ENCODE results near the gene FAM124A.

FAM124A gene

DNA sequence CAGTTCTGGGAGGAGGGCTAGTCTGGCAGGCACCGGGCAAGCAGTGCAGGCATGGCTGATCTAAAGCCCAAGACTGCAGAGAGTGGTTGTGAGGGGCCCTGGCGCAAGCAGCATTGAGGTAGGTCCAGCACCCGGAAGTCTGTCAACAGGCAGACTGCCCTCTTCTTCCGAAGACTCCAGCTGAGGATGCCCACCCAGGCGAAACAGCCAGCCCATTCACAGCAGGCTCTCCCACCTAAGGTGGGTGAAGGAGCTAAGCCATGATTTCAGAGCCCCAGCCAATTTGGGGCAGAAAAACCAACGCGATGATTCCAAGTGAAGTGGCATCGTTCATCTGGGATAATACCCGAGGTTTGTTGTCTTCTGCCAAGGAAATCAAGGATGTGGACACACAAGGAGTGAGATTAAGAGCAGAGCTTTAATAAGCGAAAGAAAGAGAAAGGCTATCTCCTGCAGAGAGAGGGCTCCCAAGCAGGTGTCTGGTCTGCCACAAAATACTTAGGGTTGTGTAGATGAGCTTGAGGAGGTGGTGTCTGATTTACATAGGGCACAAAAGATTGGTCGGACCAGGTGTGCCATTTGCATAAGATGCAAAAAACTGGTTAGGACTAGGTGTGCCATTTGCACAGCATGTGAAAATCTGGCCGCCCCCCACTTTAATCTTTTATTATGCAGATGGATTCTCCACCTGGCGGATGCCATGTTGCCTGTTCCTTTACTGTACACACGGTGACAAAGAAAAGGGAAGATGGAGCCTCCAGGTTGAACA, 22.6 kb downstream of the FAM124A start:
- ATAC-seq (no peak), DNase-seq (ENCODE audit: low spot score in 2 of 2) (no peak)
- Mint-ChIP-seq H3K4me1 (no peaks in the 10 kb centered on the region), H3K27ac (no peak overlapping the region), H3K36me3 (no peaks in the 10 kb centered on the region), H3K4me3 (no peak overlapping the region), H3K9me3 (no peaks in the 10 kb centered on the region)

DNA sequence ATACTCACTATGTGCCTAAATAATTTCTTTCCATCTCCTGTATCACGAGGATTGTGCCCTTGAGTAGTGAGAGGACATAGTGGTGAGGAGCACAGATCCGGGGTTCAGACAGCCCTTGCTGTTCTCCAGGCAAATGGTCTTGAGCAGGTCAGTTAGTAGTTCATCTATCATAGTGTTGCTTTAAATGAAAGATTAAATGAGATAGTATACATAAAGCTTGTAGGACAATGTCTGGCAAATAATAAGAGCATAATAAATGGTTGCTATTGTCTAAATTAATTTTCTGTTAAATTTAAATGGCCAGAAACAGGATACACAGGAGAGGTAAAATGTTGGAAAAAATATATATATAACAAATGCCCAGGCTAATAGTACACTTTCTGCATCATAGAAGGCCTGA, 23.4 kb downstream of the FAM124A start:
- Mint-ChIP-seq H3K36me3 (no peaks in the 10 kb centered on the region), H3K9me3 (no peaks in the 10 kb centered on the region), H3K4me1 (no peaks in the 10 kb centered on the region), H3K27ac (no peak overlapping the region), H3K4me3 (no peak overlapping the region)
- no peak for DNase-seq (ENCODE audit: low spot score in 2 of 2)
- ATAC-seq, result no peak

DNA sequence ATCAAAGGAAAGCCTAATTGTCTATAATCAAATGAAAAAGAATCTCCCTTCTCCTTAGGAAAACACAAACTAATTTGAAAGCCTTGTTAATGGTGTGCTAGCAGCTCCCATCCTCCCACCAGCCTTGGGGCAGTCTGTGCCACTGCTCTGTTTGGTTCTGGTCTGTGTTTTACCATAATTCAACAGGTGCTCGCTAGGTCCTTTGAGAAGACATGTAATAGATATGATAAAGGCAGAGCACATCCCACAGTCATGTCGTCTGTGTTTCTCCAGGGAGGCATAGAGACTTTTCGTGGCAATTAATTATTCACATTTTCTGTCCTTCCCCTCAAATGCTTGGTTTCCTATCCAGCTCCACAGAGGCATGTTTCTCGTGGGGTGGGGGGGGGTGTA, 23.8 kb downstream of the FAM124A start:
- no peak for ATAC-seq
- DNase-seq (ENCODE audit: low spot score in 2 of 2), result no peak
- Mint-ChIP-seq H3K36me3 (no peaks in the 10 kb centered on the region), H3K4me1 (no peaks in the 10 kb centered on the region), H3K27ac (no peak overlapping the region), H3K9me3 (no peaks in the 10 kb centered on the region), H3K4me3 (no peak overlapping the region)

DNA sequence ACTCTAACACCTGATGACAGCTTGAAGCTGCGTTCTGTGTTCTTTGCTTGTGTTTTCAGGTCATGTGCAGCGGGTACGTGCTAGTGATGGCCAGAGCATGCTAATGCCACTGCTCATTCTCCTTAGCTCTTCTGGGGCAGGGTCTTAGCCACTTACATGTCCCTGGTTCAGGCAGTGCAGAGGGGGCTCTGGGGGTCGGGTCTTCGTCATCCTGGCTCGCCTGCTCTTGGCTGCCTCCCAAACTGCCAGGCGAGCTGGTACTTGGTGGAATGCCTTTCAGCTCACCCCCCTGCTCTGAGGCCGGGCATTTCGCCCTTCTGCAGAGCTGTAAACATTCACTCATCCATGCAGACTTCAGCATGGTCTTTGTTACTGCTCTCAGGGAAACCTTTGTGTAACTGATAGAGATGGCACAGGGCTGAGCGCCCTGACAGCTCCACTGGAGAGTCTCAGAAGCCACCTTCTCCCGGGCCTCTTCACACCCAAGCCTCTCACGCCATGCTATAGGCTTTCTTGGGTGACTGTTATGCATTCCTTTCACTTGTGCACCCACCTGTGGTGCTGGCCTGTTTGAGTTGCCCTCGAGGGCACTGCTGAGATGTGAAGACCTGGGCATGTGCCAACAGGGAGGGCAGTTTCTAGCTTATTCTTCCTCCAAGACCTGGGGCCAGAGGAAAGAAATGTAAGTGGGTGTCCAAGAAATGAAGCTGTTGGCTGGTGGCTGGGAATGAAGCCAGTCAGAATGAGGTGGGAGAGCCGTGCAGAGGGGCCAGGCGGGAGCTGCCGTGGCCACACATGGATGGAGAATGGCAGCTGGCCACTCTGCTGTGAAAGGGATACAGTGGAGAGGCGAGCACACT, 24.4 kb downstream of the FAM124A start:
- Mint-ChIP-seq H3K27ac (no peak overlapping the region), H3K36me3 (no peaks in the 10 kb centered on the region), H3K4me1 (no peaks in the 10 kb centered on the region), H3K4me3 (no peak overlapping the region), H3K9me3 (no peaks in the 10 kb centered on the region)
- ATAC-seq (no peak), DNase-seq (ENCODE audit: low spot score in 2 of 2) (no peak)

DNA sequence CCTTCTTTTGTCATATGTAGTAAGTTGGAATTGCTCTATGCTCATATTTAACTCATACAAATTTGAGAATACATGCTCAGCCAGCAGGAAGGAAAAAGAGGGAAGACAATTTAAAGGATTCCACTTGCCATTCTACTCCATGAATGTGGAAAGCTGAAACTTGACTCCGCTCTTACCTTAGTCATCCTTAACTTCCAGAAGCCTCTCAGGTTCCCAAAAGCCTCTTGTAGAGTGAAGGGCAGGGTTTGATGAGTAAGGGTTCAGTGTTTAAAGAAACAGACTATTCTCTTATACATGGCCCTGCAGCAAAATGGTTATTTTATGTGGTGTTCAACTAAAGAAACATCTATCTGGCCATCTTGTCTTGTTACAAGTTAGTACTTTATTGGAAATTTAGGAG, 27.1 kb downstream of the FAM124A start:
- H3K9me3 Mint-ChIP-seq, result no peaks in the 10 kb centered on the region
- DNase-seq (ENCODE audit: low spot score in 2 of 2) (no peak), ATAC-seq (no peak)
- no peak overlapping the region for H3K27ac Mint-ChIP-seq
- H3K36me3 Mint-ChIP-seq, result no peaks in the 10 kb centered on the region
- no peak overlapping the region for H3K4me3 Mint-ChIP-seq
- H3K4me1 Mint-ChIP-seq, result no peaks in the 10 kb centered on the region

DNA sequence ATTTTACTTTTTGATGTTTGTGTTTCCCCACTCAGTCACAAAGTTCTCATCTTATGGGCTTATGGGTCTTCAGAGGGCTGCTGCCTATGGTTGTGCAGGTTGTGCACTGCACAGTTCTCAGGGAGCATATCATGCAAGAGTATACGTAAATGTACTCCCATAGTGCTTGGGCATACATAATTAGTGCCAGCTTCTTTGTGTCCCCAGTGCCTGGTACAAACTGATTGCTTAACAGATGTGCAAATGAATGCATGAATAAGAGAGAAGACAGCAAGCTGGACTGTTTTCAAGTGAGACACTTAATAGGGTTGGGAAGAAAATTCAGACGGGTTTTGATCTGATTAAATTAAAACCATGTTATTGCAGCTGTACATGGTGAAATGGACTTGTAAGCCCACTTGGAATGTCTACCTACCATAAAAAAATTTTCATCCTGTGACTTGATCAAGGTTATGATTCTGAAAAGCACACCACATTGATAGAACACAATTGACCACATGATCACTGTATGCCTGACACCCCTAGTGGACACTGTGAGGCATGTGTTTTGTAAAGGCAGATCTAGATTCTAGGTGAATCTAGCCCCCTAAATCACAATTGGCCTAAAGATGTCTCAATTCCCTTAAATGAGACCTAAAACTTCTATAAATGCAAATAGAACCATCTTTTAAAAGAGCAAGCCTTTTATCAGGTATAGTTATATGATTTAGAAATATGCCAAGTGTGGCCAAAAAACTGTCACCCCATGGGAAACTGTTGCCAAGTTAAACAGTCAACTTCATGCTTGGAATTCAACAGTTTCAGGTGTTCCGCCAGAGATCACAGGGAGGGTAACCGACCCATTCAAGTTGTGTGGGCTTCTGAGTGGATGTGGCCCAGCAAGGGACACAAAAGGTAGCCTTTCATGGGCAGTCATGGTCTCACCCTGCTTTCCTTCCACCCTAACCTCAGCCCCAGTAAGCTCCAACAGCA, 27.9 kb downstream of the FAM124A start:
- Mint-ChIP-seq H3K4me3 (no peak overlapping the region), H3K36me3 (no peaks in the 10 kb centered on the region), H3K27ac (no peak overlapping the region), H3K9me3 (no peaks in the 10 kb centered on the region), H3K4me1 (no peaks in the 10 kb centered on the region)
- ATAC-seq, result no peak
- DNase-seq (ENCODE audit: low spot score in 2 of 2), result peak in 1 of 2 donors; percentile 20

DNA sequence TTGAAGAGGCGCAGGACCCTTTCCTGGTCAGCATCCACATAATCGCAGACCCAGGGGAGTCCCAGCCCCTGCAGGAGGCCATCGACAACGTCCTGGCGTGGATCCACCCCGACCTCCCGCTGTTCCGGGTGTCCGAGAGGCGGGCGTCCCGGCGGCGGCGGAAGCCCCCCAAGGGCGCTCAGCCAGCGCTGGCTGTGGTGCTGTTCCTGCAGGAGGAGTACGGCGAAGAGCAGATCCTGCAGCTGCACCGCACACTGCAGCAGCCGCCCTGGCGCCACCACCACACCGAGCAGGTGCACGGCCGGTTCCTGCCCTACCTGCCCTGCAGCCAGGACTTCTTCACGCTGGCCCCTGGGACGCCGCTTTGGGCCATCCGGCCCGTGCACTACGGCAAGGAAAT, 29.3 kb downstream of the FAM124A start:
- peak in 1 of 2 donors; percentile 13 for DNase-seq (ENCODE audit: low spot score in 2 of 2)

DNA sequence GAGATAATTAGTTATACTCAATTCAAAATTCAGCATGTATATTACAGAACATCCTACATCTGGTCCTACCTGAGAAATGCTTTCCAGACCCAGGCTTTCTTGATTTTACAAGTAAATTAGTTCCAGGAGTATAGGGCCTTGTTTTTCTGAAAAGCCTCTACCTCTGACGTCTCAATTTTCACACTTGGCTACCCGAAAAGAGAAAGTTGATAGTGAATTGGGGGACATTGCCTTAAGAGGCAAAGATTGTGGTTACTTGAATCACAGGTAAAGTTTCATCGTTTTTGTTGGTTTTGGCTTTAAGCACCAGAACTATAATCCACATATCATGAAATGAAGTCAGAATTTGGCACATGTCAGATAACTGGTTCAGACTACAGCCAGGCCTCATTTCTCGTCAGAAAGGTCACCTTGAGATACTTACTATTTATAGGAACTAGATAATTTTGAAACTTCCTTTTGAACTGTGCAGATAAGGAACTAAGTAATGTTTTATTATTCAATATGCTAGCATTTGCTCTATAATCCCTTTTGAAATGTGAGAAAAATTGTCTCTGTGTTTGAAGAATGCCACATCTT, 30.8 kb downstream of the FAM124A start:
- Mint-ChIP-seq H3K9me3 (no peaks in the 10 kb centered on the region), H3K36me3 (no peaks in the 10 kb centered on the region), H3K4me3 (no peak overlapping the region), H3K27ac (no peak overlapping the region), H3K4me1 (no peaks in the 10 kb centered on the region)
- DNase-seq (ENCODE audit: low spot score in 2 of 2), result no peak
- ATAC-seq, result no peak

More for the DNA sequence above, 29.3 kb downstream of the FAM124A start:
- H3K27ac Mint-ChIP-seq, result no peak overlapping the region
- H3K4me1 Mint-ChIP-seq, result no peaks in the 10 kb centered on the region
- no peak overlapping the region for H3K4me3 Mint-ChIP-seq
- no peak for ATAC-seq
- H3K36me3 Mint-ChIP-seq, result no peaks in the 10 kb centered on the region
- H3K9me3 Mint-ChIP-seq, result no peaks in the 10 kb centered on the region

DNA sequence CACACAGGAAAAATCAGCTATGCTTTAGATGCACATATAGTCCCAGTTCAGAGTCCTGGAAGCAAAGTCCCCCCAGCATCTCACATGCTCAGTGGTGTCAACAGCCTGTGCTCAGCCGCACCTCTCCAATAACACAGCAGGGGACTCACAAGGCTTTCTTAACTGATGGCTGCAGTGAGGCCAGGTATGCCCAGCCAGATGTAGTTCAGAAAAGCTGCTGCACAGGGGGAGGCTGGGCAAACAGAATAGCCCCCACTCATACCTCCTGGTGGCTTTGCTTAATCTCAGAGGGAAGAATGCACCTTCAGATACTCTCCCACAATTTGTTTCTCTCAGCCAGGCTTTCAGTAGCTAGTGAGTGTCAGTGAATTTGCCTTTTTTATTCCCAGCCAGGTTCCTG, 33.4 kb downstream of the FAM124A start:
- ATAC-seq, result no peak
- Mint-ChIP-seq H3K36me3 (no peaks in the 10 kb centered on the region), H3K4me1 (no peaks in the 10 kb centered on the region), H3K4me3 (no peak overlapping the region), H3K9me3 (no peaks in the 10 kb centered on the region), H3K27ac (no peak overlapping the region)
- no peak for DNase-seq (ENCODE audit: low spot score in 2 of 2)

DNA sequence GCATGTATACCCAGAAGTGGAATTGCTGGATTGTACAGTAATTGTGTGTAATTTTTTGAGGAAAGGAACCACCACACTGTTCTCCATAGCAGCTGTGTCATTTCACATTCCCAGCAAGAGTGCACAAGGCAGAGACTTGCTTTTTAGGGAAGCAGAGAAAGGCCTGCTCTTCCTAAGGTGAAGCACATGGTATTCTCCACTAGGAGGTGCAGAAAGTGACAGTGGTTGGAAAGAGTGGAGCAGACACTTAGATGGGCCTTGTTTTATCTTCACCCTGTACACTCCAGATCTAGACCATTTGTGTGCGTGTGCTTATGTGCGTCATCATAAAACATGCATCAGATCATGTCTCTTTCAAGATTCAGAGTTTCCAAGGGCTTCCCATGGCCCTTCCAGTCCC, 35.0 kb downstream of the FAM124A start:
- Mint-ChIP-seq H3K4me1 (no peaks in the 10 kb centered on the region), H3K4me3 (no peak overlapping the region), H3K27ac (no peak overlapping the region), H3K36me3 (no peaks in the 10 kb centered on the region), H3K9me3 (no peaks in the 10 kb centered on the region)
- no peak for ATAC-seq
- DNase-seq (ENCODE audit: low spot score in 2 of 2), result no peak

DNA sequence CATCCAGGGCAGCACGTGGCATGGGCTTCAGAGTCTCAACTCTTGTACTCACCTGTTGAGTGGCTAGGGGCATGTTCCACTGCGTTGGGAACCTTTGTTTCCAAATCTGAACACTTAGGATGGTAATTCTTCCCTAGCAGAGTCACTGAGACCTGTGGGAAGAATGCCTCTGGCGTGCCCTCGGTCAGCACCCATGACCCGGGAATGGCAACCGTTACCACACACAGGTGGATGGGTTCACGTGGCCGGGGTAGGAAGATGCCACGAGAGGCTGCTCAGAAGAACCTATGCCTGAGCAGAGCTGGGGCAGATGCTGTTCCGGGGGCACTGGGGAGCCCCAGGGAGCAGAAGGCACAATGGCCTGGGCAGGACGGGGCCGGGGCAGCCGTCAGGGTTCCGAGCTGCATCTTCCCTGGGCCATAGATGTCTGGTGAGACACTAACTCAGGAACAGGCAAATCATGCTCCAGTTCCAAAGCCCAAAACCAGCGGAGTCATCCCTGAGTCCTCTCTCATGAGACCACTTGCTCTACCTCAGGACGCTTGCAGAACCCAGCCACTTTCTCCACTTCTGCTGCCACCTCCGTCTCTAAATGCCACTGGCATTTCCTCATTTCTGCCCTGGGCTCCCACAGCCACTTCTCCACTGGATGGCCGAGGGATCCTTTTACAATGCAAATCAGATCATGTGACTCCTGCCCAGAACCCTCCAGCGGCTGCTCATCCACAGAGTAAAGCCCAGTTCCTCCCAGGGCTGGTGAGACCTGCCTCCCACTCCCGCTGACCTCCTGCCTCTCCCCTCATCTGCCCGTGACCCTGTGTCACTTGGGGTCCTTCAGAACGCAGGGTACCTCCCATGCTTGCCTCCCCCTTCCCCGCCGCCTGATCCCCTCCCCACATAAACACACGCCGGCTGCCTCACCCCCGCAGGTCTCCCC, 36.7 kb downstream of the FAM124A start:
- no peak overlapping the region for H3K4me3 Mint-ChIP-seq
- no peak overlapping the region for H3K27ac Mint-ChIP-seq
- H3K9me3 Mint-ChIP-seq, result no peaks in the 10 kb centered on the region
- no peaks in the 10 kb centered on the region for H3K36me3 Mint-ChIP-seq
- DNase-seq (ENCODE audit: low spot score in 2 of 2) (no peak), ATAC-seq (no peak)
- no peaks in the 10 kb centered on the region for H3K4me1 Mint-ChIP-seq

DNA sequence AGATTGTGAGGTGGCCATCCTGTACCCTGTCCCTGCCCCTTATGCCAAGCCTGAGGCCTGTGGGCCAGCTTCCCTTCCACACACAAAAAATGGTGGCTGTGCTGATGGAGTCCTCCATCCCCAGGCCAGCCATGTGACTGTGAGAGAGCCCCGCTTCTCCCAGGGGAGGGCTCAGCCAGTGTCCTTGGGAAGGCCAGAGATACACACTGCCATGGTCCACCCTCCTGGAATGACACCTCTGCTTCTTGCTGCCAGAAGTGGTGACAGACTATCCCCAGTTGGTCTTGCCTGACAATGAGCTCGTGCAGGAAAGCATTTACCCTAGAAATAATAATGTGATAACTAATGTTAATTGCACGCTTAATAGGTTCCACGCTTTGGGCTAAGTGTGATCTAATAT, 38.0 kb downstream of the FAM124A start:
- Mint-ChIP-seq H3K27ac (peak overlapping the region; percentile 32), H3K36me3 (no peaks in the 10 kb centered on the region), H3K4me1 (no peaks in the 10 kb centered on the region), H3K9me3 (no peaks in the 10 kb centered on the region), H3K4me3 (no peak overlapping the region)
- ATAC-seq (peak; percentile 36), DNase-seq (ENCODE audit: low spot score in 2 of 2) (no peak)

DNA sequence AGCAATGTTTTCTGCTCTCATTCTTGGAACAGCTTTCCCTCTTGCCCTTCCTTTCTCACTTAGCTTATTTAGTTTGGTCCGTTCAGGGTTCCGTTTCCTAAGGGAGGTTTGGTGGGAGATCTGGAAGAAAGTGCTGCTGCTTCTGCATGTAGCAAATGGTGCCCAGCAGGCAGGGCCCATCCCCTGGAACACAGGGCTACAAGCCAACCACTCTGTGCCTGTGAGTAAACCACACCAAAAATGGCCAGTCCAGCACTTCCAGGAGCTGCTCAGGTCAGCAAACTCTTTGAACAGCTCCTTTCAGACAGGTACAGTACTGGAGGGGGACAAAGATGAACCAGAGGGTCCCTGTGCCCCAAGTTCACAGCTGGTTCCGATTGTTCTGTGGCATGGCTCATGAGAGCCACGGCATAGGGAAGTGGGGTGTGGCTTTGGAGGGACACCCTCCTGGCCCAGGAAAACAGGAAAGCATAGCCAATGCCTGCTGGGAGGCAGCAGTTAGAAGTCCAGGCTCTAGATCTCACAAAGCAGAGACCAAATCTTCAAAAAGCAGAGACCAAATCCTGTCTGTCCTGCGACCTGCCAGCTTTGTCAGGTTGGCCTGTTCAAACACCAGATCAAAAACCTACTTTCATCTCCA, 39.5 kb downstream of the FAM124A start:
- no peak overlapping the region for H3K27ac Mint-ChIP-seq
- no peak for ATAC-seq
- DNase-seq (ENCODE audit: low spot score in 2 of 2), result no peak
- H3K4me3 Mint-ChIP-seq, result no peak overlapping the region
- no peaks in the 10 kb centered on the region for H3K36me3 Mint-ChIP-seq
- no peaks in the 10 kb centered on the region for H3K4me1 Mint-ChIP-seq
- H3K9me3 Mint-ChIP-seq, result no peaks in the 10 kb centered on the region

Measured in stimulated activated effector memory CD8-positive, alpha-beta T cell treated with anti-CD3 and anti-CD28 coated beads, Interleukin-12 subunit alpha, Interleukin-12 subunit beta, amount 100 ng/mL, for 72 hours (primary cell).